Skeletal muscle tissue (tissue), 4 donors: Measurements from ENCODE around the gene NECTIN1. TPM values are rescaled to one million over a fixed set of nuclear protein-coding genes. Genes with fewer than 3 reads are reported as not detected.

Source experiments
- H3K27ac ChIP-seq: one replicate; pipeline ENCODE4 v1.7.0; 2013; ENCODE audit warnings: mild to moderate bottlenecking, low read depth, low read length, inconsistent platforms
- H3K27me3 ChIP-seq, 3 donors: one replicate each; pipeline ENCODE4 v1.7.0; 2013; ENCODE audit warnings: low read length in 3 of 3; ENCODE audit not compliant: control insufficient read depth in 3 of 3, insufficient read depth in 3 of 3
- H3K36me3 ChIP-seq, 3 donors: one replicate each; pipeline ENCODE4 v1.7.0; 2013; ENCODE audit warnings: low read length in 3 of 3; ENCODE audit not compliant: control insufficient read depth in 3 of 3, insufficient read depth in 3 of 3
- H3K4me1 ChIP-seq, 3 donors: one replicate each; pipeline ENCODE4 v1.7.0; 2013; ENCODE audit warnings: low read length in 3 of 3, mild to moderate bottlenecking in 3 of 3; ENCODE audit not compliant: control insufficient read depth in 3 of 3, insufficient read depth in 3 of 3
- H3K4me3 ChIP-seq, 3 donors: one replicate each; pipeline ENCODE4 v1.7.0; 2013; ENCODE audit warnings: low read length in 3 of 3
- H3K9ac ChIP-seq, 3 donors: one replicate each; pipeline ENCODE4 v1.7.0; 2013; ENCODE audit warnings: low read length in 3 of 3, mild to moderate bottlenecking in 3 of 3, moderate library complexity in 2 of 3, low read depth in 1 of 3
- H3K9me3 ChIP-seq, 3 donors: one replicate each; pipeline ENCODE4 v1.7.0; 2013; ENCODE audit warnings: low read length in 3 of 3; ENCODE audit not compliant: control insufficient read depth in 3 of 3
- total RNA-seq: library from RNA; depleted of rRNA; stranded (reverse); fragments of >200 nt; gene quantifications from one replicate; pipeline ENCODE4 v1.2.3, GENCODE V29; 2014
- donor health status: Osteomylitis.

NECTIN1 gene
- total RNA-seq, 1 donor from 2014 or later: 4.2 TPM

GRCh38 chr11:119755356-119756071 is 26.5 kb upstream of the NECTIN1 start:
- Histone ChIP-seq H3K36me3 (no peaks in the 10 kb centered on the region), H3K9me3 (no peaks in the 10 kb centered on the region), H3K4me1 (no peaks in the 10 kb centered on the region)

DNA sequence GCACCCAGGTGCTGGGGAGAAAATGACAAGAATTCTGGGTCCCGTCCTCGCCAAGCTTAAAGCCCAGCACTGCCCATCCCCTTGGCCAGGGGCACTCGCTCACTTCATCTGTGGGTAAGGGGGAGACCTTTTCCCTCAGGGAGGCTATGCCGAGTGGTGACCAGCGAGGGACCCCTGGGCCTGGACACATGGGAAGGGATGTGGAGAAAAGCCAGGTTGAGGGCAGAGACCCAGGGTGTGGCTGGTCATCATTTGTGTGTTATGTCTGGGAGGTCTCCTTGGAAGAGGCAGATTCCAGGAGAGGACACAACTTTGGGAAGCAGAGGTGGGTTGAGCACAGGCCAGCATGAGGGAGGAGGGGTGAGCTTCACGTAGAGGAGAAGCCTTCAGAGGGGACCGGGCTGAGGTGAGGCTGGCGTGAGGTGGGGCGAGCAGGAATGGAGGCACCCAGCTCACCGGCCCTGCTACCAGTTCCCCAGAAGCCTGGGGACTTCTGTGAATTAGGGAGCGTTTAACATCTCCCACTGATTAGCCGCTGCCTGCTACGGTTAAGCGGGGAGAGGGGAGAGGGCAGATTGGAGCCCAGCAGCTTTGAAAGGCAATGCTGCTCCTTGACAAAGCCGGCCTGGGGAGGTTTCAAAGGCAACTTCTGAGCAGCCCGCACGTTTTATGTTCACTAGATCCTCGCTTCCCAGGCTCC is 25.8 kb upstream of the NECTIN1 start:
- no peaks in the 10 kb centered on the region for H3K36me3 ChIP-seq
- no peaks in the 10 kb centered on the region for H3K4me1 ChIP-seq
- peaks cover 5 to 26% (median 14%) of the 10 kb centered on the region in 3 donors for H3K27me3 ChIP-seq
- H3K9me3 ChIP-seq: no peaks in the 10 kb centered on the region
- no peak overlapping the region for H3K27ac ChIP-seq
- H3K4me3 ChIP-seq: no peak overlapping the region
- no peak overlapping the region for H3K9ac ChIP-seq

More at GRCh38 chr11:119755356-119756071, 26.5 kb upstream of the NECTIN1 start:
- Histone ChIP-seq H3K27me3 (peaks cover 0 to 26% (median 12%) of the 10 kb centered on the region in 3 donors), H3K4me3 (no peak overlapping the region), H3K27ac (no peak overlapping the region), H3K9ac (no peak overlapping the region)

DNA sequence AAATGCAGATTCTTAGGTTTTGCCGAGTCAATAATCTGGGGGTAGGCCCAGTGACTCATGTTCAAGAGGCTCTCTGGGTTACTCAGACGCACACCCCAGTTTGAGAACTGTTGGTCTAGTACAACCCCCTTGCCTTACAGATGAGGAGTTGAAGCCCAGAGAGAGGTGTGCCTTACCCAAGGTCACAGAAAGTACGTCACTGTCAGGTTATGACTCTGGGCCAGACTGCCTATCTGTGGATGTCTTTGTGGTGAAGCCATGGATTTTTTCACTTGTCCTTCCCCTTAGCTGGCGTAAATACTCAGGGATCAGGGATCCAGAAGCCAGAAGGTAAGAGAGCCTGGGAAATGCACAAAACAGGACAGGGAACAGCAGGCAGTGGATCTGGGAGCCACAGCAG is 25.2 kb upstream of the NECTIN1 start:
- Histone ChIP-seq H3K27ac (no peak overlapping the region), H3K27me3 (peaks cover 5 to 26% (median 16%) of the 10 kb centered on the region in 3 donors), H3K36me3 (no peaks in the 10 kb centered on the region), H3K4me3 (no peak overlapping the region), H3K9me3 (no peaks in the 10 kb centered on the region), H3K9ac (no peak overlapping the region), H3K4me1 (no peaks in the 10 kb centered on the region)

GRCh38 chr11:119752946-119753345 is 23.9 kb upstream of the NECTIN1 start:
- Histone ChIP-seq H3K4me1 (no peaks in the 10 kb centered on the region), H3K36me3 (no peaks in the 10 kb centered on the region), H3K4me3 (no peak overlapping the region)

DNA sequence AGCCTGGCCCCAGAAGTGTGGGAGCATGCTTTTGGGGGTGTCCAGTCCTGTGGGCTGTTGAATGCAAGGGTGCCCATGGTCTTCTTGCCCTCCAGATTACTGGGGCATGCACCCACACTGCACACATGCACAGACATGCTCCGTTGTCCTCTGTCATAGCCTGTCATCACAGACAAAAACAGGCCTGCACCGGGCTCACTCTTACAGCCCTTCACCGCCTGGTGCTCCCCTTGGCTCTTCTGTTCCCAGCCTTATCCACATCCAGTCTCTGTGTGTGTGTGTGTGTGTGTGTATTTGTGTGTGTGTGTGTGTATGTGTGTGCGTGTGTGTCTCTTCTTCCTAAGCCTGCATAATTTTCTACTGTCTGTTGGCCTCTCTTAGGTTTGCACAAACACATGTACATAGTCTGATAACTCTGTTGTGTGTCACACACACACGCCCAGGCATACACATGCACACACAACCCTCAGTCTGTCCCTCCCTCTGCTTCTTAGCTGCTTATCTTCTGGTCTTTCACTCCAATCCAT is 23.4 kb upstream of the NECTIN1 start:
- Histone ChIP-seq H3K4me1 (no peaks in the 10 kb centered on the region), H3K27me3 (peaks cover 5 to 26% (median 18%) of the 10 kb centered on the region in 3 donors), H3K9ac (no peak overlapping the region), H3K4me3 (no peak overlapping the region), H3K36me3 (no peaks in the 10 kb centered on the region), H3K9me3 (no peaks in the 10 kb centered on the region), H3K27ac (no peak overlapping the region)

More at GRCh38 chr11:119752946-119753345, 23.9 kb upstream of the NECTIN1 start:
- H3K9me3 ChIP-seq: no peaks in the 10 kb centered on the region
- H3K9ac ChIP-seq: no peak overlapping the region
- no peak overlapping the region for H3K27ac ChIP-seq
- H3K27me3 ChIP-seq: peaks cover 5 to 26% (median 18%) of the 10 kb centered on the region in 3 donors

GRCh38 chr11:119750056-119750455 is 21.1 kb upstream of the NECTIN1 start:
- Histone ChIP-seq H3K9ac (no peak overlapping the region), H3K4me1 (no peaks in the 10 kb centered on the region), H3K9me3 (no peaks in the 10 kb centered on the region), H3K36me3 (no peaks in the 10 kb centered on the region), H3K4me3 (no peak overlapping the region), H3K27me3 (peaks cover 8 to 30% (median 26%) of the 10 kb centered on the region in 3 donors), H3K27ac (no peak overlapping the region)

DNA sequence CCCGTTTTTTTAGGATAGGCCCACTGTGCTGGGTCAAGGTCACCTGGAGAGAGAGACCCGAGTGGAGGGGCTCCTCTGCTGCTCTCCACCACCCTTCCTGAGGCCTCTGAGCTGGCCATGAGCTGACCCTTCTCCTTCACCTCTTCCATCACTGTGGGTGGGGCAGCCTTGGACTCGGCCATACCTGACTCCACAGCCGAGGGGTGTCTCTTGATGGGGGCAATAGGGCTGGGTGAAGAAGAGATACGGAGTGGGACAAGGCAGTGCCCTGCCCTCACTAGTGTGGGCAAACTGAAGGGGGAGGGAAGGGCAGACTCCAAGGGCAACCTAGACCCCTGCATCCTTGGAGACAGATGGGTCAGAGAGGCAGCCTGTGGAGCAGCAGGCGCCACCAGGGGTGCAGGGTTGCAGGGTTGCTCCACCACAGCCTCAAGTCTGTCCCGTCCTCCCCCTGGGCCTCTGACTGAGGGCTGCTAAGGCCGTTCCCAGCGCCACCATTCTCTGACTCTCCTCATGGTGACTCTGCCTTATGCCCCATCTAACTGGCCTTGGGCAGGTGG is 20.1 kb upstream of the NECTIN1 start:
- H3K4me3 ChIP-seq: no peak overlapping the region

DNA sequence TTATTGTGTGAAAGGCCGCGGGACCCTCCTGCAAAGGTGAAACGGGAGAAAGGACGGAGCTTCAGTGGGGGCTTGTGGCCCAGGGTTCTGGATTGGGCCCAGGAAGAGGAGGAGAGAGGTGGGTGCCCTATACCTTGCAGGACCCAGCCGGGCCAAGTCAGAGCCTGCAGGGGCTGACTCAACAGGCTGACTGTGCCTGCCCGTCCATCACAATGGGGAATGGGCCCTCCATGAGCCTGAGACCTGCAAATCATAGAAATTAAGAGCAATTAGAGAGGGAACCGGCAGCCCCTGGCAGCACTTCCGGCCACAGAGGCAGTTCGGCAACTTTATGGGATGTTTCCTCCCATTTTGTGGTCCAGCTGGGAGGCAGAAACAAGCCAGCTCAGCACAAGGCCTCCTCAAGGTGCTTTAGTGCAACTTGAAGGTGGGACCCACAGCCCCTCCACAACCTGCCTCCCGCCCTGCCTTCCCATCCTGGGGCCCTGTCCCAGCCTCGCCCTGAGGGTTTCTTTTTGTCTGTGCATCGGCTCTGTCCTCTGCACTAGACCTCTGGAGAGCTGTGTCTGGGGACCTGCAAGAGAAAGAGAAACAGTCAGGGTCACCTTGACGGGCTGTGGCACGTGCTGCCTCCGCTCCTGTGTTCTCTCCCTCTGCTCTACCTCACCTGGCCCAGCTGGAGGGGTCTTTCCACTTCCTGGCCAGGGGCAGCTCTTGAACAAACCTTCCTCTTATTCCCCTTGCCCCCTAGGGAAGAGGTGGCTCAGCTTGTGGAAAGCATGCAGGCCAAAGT is 19.1 kb upstream of the NECTIN1 start:
- H3K9me3 ChIP-seq: no peaks in the 10 kb centered on the region

More for the DNA sequence above, 20.1 kb upstream of the NECTIN1 start:
- no peak overlapping the region for H3K27ac ChIP-seq
- H3K27me3 ChIP-seq: peaks cover 10 to 29% (median 25%) of the 10 kb centered on the region in 3 donors
- no peaks in the 10 kb centered on the region for H3K4me1 ChIP-seq
- H3K36me3 ChIP-seq: no peaks in the 10 kb centered on the region
- no peak overlapping the region for H3K9ac ChIP-seq
- no peaks in the 10 kb centered on the region for H3K9me3 ChIP-seq

DNA sequence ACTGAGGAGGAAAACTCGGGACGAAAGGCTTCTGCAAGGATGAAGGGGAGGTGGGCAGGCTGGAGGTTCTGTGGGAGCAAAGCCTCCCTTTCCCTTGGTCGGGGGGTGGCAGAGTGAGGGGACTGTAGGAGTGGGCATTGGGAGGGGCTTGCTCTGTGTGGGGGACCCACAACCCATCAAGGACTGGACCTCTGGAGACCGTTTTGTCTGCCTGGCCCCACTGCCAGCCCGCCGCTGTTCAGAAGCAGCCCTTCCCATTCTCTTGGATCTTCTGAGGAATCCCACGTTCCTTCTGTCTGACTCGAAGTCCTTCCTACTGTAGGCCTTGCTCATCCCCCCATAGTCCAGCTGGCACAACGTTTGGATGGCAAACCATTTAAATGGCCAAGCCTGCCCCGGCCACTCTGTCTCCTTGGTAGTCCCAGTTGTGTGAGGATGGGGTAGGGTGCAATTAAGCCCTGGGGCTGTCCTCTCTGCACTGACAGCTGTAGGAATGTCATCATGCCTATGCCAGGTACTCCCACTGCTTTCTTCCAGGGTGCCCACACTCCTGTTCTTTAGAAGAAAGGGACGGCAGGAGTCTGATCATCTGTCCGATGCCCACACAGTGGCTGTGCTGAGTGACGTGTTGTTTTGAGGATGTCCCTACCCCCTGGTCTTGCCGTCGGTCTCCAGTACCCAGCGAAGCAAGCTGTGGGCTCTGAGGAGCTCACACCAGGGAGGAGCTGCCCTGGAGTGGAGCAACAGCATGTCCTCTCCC is 17.0 kb upstream of the NECTIN1 start:
- peaks cover 2 to 6% (median 3%) of the 10 kb centered on the region in 3 donors for H3K4me1 ChIP-seq
- H3K9me3 ChIP-seq: no peaks in the 10 kb centered on the region
- H3K9ac ChIP-seq: no peak overlapping the region
- no peak overlapping the region for H3K4me3 ChIP-seq
- peaks cover 34 to 43% (median 35%) of the 10 kb centered on the region in 3 donors for H3K27me3 ChIP-seq
- H3K27ac ChIP-seq: no peak overlapping the region
- no peaks in the 10 kb centered on the region for H3K36me3 ChIP-seq

More for the DNA sequence above, 19.1 kb upstream of the NECTIN1 start:
- Histone ChIP-seq H3K4me1 (no peaks in the 10 kb centered on the region), H3K9ac (no peak overlapping the region), H3K36me3 (no peaks in the 10 kb centered on the region), H3K4me3 (no peak overlapping the region), H3K27me3 (peaks cover 17 to 31% (median 28%) of the 10 kb centered on the region in 3 donors), H3K27ac (no peak overlapping the region)
